Caki2 (cell line): ENCODE results near the gene TRAPPC6A. TPM values are rescaled to one million over a fixed set of nuclear protein-coding genes. Genes with fewer than 3 reads are reported as not detected.
"Not testable (repeated sequence)": the region's sequence is repeated elsewhere in the genome, so short reads cannot be mapped to it uniquely, and the experiment has no call there.

ENCODE experiments used
- DNase-seq: peaks from one replicate; pipeline ENCODE4 v3.0.0-alpha.2; 2015; ENCODE audit warnings: low read depth
- in situ Hi-C: cut with HindIII; loops from 2 replicates; pipeline ENCODE4 v1.10.0; 2016; ENCODE audit warnings: low sequenced_read_pairs, low pct_unique_long_range_greater_than_20kb, mixed read lengths
- total RNA-seq: library from RNA; depleted of rRNA; stranded (reverse); fragments of >200 nt; shearing (Covaris generic); gene quantifications from 2 replicates; pipeline ENCODE4 v1.2.3, GENCODE V29; 2014; ENCODE audit warnings: low replicate concordance; rRNA removed

TRAPPC6A gene
- total RNA-seq, 1 experiment from 2014 or later: 82.4 TPM

- in situ Hi-C loops: no loop called here
Observed at GRCh38 chr19:45121827-45122345, 56.2 kb downstream of the TRAPPC6A start.

DNA sequence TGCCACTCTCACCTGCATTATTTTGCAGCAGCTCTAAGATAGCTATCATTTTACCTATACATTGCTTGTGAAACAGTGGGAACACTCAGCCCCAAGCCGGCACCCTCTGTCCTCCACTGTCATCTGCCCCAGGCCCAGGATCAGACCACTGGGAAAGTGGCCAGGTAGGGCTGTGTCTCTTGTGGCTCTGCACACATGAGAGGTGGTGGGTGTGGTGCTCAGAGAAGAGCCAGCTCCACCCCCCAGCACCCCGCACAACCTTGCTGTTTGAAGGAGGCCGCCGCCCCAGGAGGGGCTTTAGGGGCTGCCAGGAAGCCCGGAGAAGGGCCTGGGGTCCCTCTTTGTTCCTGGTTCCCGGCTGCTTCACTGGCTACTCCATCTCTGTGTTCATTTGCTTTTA, 58.5 kb downstream of the TRAPPC6A start:
- in situ Hi-C loops: no loop called here
- DNase-seq: no peak

More at GRCh38 chr19:45121827-45122345, 56.2 kb downstream of the TRAPPC6A start:
- DNase-seq: no peak

DNA sequence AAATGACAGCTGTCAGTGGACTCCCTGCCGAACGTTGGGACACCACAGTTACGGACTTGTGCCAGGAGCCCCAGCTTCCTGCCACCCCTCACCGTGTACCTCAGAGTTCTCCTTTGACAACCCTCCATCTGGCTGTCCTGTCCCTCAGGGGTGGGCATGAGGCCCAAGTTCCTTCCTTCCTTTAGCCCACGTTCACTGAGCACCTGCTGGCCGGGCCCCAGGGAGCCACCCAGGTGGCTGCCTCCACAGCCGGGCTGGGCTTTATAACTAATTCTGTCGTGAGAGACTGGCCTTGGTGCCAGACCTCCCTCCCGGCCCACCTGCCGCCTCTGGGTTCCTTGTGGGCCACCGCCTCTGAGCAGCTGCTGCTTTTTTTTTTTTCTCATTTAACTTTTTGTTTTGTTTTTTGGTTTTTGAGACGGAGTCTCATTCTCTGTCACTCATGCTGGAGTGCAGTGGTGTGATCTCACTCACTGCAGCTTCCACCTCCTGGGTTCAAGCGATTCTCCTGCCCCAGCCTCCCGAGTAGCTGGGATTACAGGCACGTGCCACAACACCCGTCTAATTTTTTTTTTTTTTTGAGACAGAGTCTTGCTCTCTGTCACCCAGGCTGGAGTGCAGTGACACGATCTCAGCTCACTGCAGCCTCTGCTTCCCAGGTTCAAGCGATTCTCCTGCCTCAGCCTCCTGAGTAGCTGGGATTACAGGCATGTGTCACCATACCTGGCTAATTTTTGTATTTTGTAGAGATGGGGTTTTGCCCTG, 59.3 kb downstream of the TRAPPC6A start:
- DNase-seq, in situ Hi-C loops: not testable (repeated sequence)

GRCh38 chr19:45118106-45118505, 59.9 kb downstream of the TRAPPC6A start:
- in situ Hi-C loops: no loop called here
- no peak for DNase-seq

DNA sequence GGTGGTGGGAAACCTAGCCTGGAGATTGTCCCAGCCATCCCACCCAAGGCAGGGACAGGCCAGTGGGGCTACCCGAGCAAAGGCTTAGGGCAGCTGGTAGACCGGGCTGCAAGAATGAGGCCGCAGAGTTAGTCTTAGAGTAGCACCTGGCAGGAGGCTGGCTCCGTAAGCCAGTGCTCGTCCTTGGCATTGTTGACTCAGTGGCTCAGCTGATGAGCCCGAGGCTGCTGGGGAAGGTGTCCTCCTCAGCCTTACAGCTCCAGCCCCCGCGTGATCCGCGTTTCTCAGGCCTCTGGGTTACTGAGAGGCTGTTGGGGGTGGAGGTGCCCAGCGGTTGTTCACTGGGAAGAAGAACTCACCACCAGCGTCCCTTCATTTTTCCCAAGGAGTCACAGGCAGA, 60.4 kb downstream of the TRAPPC6A start:
- DNase-seq: no peak
- in situ Hi-C loops: no loop called here

- DNase-seq: no peak
- in situ Hi-C loops: no loop called here
Observed at GRCh38 chr19:45117167-45117594, 60.9 kb downstream of the TRAPPC6A start.

DNA sequence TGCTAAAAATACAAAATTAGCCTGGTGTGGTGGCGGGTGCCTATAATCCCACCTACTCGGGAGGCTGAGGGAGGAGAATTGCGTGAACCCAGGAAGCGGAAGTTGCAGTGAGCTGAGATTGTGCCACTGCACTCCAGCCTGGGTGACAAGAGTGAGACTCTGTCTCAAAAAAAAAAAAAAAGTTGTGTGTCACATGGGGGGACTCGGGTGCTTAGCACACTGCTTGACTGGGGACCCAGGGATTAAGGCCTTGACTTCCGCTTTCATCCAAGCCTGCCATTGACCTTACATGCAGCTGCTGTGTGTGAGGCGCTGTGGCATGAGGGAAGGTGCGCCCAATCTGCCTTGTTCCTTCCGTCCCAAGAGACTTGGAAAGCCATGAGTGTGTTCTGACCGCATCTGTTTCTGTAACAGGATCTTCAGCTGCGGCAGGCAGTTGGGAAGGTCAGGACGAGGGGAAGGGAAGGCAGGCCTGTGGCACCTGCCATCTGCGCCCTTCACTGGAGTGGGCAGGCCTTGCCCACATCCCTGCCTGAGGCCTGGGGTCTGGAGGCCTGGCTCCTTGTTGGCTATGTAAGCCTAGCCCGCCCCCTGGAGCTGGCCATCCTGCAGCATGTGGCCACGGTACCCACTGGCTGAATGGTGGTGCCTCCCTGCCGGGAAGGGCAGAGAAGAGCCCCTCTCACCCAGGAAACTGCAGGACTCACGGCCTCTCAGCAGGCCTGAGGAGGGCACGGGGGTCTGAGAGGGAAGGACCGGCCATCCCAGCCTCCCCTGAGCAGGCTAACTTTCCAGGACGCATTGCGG, 62.0 kb downstream of the TRAPPC6A start:
- DNase-seq: no peak
- in situ Hi-C loops: no loop called here

DNA sequence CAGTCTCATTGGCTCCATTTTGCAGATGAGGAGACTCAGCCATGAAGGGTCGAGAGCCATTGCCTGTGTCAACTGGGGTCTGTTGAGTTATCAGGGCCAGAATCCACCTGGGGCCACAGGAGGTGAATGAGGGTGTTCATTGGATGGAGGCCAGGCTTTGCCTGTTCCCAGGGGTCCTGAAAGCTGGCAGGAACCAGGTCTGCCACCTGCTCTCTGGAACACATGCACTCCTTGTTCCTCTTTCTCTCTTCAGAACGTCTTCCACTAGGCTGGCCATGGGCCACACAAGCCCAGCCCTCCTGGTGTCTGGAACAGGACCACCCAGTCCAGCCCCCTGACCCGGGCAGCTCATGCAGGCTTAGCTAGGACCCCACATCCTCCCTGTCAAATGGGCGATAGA, 63.9 kb downstream of the TRAPPC6A start:
- in situ Hi-C loops: no loop called here
- no peak for DNase-seq

DNA sequence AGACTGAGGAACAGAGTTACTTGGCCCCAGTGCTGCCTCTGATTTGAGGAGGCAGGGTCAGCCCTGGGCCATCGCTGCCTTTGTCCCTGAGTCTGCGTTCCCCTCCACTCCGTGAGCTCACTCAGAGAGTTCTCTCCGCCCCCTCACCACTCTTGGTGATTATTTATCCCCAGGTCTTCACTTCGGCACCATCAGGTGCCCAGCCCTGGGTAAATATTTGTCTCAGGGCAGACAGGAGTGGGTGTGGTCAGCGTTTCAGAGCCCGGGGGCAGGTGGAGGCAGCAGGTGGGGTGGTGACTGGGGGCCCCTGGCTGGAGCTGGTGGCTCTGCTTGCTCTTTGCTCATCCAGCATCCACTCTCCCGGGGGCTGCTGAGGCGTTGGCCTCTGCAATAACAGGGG, 64.4 kb downstream of the TRAPPC6A start:
- DNase-seq: no peak
- in situ Hi-C loops: no loop called here

Other genes with a start within 250 kb of the TRAPPC6A start
- not detected in 2 replicates for gene APOC4, start 236.0 kb downstream of the TRAPPC6A start, total RNA-seq
- not detected in 2 replicates for gene APOC2, start 232.2 kb downstream of the TRAPPC6A start, total RNA-seq
- 10.9 and 24.3 TPM in 2 replicates for gene CLPTM1, start 222.9 kb downstream of the TRAPPC6A start, total RNA-seq
- 24.8 and 41.4 TPM in 2 replicates for gene RELB, start 176.8 kb downstream of the TRAPPC6A start, total RNA-seq
- gene CLASRP, start 139.2 kb downstream of the TRAPPC6A start, total RNA-seq: 10.1 and 13.8 TPM in 2 replicates
- not detected in 2 replicates for gene ZNF296, start 101.8 kb downstream of the TRAPPC6A start, total RNA-seq
- gene GEMIN7, start 99.0 kb downstream of the TRAPPC6A start, total RNA-seq: 79.7 and 108 TPM in 2 replicates
- 95.2 and 106 TPM in 2 replicates for gene PPP1R37, start 85.1 kb downstream of the TRAPPC6A start, total RNA-seq
- gene NKPD1, start 17.3 kb downstream of the TRAPPC6A start, total RNA-seq: not detected in 2 replicates
- gene BLOC1S3, start 547 bp upstream of the TRAPPC6A start, total RNA-seq: 10.2 and 13.3 TPM in 2 replicates
- gene EXOC3L2, start 67.2 kb upstream of the TRAPPC6A start, total RNA-seq: not detected in 2 replicates
- gene MARK4, start 73.0 kb upstream of the TRAPPC6A start, total RNA-seq: 10.4 and 24.1 TPM in 2 replicates
- not detected in 2 replicates for gene CKM, start 144.6 kb upstream of the TRAPPC6A start, total RNA-seq
- 12.2 and 33.5 TPM in 2 replicates for gene KLC3, start 162.5 kb upstream of the TRAPPC6A start, total RNA-seq
- 22.9 and 32.9 TPM in 2 replicates for gene ERCC2, start 192.3 kb upstream of the TRAPPC6A start, total RNA-seq
- gene PPP1R13L, start 226.8 kb upstream of the TRAPPC6A start, total RNA-seq: 10.1 and 30.6 TPM in 2 replicates
- 32.3 and 33.2 TPM in 2 replicates for gene POLR1G, start 228.4 kb upstream of the TRAPPC6A start, total RNA-seq
- gene ERCC1, start 245.7 kb upstream of the TRAPPC6A start, total RNA-seq: 120 and 165 TPM in 2 replicates